CD4-positive, alpha-beta T cell (primary cell): Measurements from ENCODE around the gene CDK4. TPM values are rescaled to one million over a fixed set of nuclear protein-coding genes. Genes with fewer than 3 reads are reported as not detected.
"Not testable (repeated sequence)": the region's sequence is repeated elsewhere in the genome, so short reads cannot be mapped to it uniquely, and the experiment has no call there.

Source experiments
- ATAC-seq: fragments of 200-7000 bp; cut with Tn5 transposase; one replicate; pipeline ENCODE4 v1.10.0; 2022; ENCODE audit warnings: mild to moderate bottlenecking; ENCODE audit not compliant: poor library complexity
- CTCF ChIA-PET: fragments of 350-600 bp; sonication (Branson Sonifier 250); formaldehyde crosslinking; loops from one replicate; lab custom pipeline; 2021; ENCODE audit warnings: antibody characterized with exemption, inconsistent platforms; lab: Charles Lee
- POLR2A ChIA-PET: fragments of 350-600 bp; sonication (Branson Sonifier 250); formaldehyde crosslinking; loops from one replicate; lab custom pipeline; 2021; ENCODE audit warnings: antibody characterized with exemption, inconsistent platforms; lab: Charles Lee
- DNase-seq, 14 experiments: peaks; one replicate each; pipeline ENCODE4 v3.0.0-alpha.2; 2013 to 2020; ENCODE audit warnings: mixed read lengths in 2 of 14
- H3K27ac ChIP-seq, 2 donors: one replicate each; pipeline versions ENCODE4 v1.5.1 to v1.7.0; 2013; ENCODE audit warnings: low read length in 2 of 2, low read depth in 1 of 2, mild to moderate bottlenecking in 1 of 2
- H3K27me3 ChIP-seq, 2 experiments: 1 replicate in 1 of 2; 2 replicates in 1 of 2; pipeline versions ENCODE4 v1.6.1 to v1.7.0; 2013; ENCODE audit warnings: low read length in 2 of 2, control low read depth in 1 of 2, mild to moderate bottlenecking in 1 of 2, moderate library complexity in 1 of 2; ENCODE audit not compliant: insufficient read depth in 2 of 2, control insufficient read depth in 1 of 2
- H3K36me3 ChIP-seq: one replicate; pipeline ENCODE4 v1.6.1; 2013; ENCODE audit warnings: low read length, control low read depth; ENCODE audit not compliant: insufficient read depth
- H3K4me1 ChIP-seq: one replicate; pipeline ENCODE4 v1.6.1; 2013; ENCODE audit warnings: low read length, control low read depth; ENCODE audit not compliant: insufficient read depth
- H3K4me3 ChIP-seq: one replicate; pipeline ENCODE4 v1.5.1; 2013; ENCODE audit warnings: mild to moderate bottlenecking, low read length, moderate library complexity
- H3K9me3 ChIP-seq, 2 experiments: 1 replicate in 1 of 2; 2 replicates in 1 of 2; pipeline versions ENCODE4 v1.6.1 to v1.7.0; 2013; ENCODE audit warnings: low read length in 2 of 2, mild to moderate bottlenecking in 2 of 2, control low read depth in 1 of 2, moderate library complexity in 1 of 2; ENCODE audit not compliant: control insufficient read depth in 1 of 2, insufficient read depth in 1 of 2
- H3K27ac Mint-ChIP-seq: one replicate; pipeline ENCODE4 v1.8.0; 2020; ENCODE audit warnings: mixed read lengths
- H3K27me3 Mint-ChIP-seq: one replicate; pipeline ENCODE4 v1.8.0; 2021; ENCODE audit warnings: mixed read lengths
- H3K36me3 Mint-ChIP-seq: one replicate; pipeline ENCODE4 v1.8.0; 2021; ENCODE audit warnings: low read depth, mixed read lengths
- H3K4me1 Mint-ChIP-seq: one replicate; pipeline ENCODE4 v1.8.0; 2021; ENCODE audit warnings: low read depth, mixed read lengths
- H3K4me3 Mint-ChIP-seq: one replicate; pipeline ENCODE4 v1.8.0; 2020; ENCODE audit warnings: mild to moderate bottlenecking, mixed read lengths
- H3K9me3 Mint-ChIP-seq: one replicate; pipeline ENCODE4 v1.8.0; 2020; ENCODE audit warnings: mixed read lengths
- intact Hi-C, 2 experiments: fragments of 100-400 bp; cut with DNase I in 1 of 2; cut with micrococcal nuclease in 1 of 2; formaldehyde crosslinking; loops; one replicate each; pipeline versions ENCODE4 v1.15.1 to v1.9.0; 2023 to 2025; cut with DNase I, micrococcal nuclease
- total RNA-seq, 174 experiments: library from RNA in 2 of 174; stranded (reverse) in 2 of 174; gene quantifications; one replicate each; pipeline ENCODE4 v1.2.3 and lab custom pipeline; 2021 to 2026
- TF ChIP-seq, protein P1 (sequence below): fragments of 200-600 bp; IDR thresholded peaks from one replicate; pipeline ENCODE4 v1.8.0; 2022; ENCODE audit warnings: antibody characterized with exemption, mild to moderate bottlenecking

Gene CDK4
- total RNA-seq, 2 experiments from 2014 or later, result 8.7 to 10.8 TPM

- peak overlapping the region; percentile 67 for H3K27ac Mint-ChIP-seq
- H3K36me3 ChIP-seq, result peaks cover 51% of the 10 kb centered on the region
- peaks cover 27% of the 10 kb centered on the region for H3K4me1 Mint-ChIP-seq
- no peaks in the 10 kb centered on the region for H3K27me3 ChIP-seq
- no peaks in the 10 kb centered on the region for H3K9me3 Mint-ChIP-seq
- peaks cover 69% of the 10 kb centered on the region for H3K36me3 Mint-ChIP-seq
- DNase-seq (no peak), ATAC-seq (no peak)
- no peak overlapping the region for H3K4me3 Mint-ChIP-seq
- no peak overlapping the region for H3K4me3 ChIP-seq
- peaks cover 0 to 12% of the 10 kb centered on the region in 2 experiments for H3K9me3 ChIP-seq
- no peaks in the 10 kb centered on the region for H3K27me3 Mint-ChIP-seq
- no peak overlapping the region for H3K27ac ChIP-seq
- ChIA-PET CTCF (no interaction called here), POLR2A (interaction anchor here (1.5 kb wide), 1 partner anchor 18 kb away, joined by 10 read pairs; no protein-coding TSS in a partner anchor)
- intact Hi-C loops, result no loop called here
- TF ChIP-seq, protein P1, sequence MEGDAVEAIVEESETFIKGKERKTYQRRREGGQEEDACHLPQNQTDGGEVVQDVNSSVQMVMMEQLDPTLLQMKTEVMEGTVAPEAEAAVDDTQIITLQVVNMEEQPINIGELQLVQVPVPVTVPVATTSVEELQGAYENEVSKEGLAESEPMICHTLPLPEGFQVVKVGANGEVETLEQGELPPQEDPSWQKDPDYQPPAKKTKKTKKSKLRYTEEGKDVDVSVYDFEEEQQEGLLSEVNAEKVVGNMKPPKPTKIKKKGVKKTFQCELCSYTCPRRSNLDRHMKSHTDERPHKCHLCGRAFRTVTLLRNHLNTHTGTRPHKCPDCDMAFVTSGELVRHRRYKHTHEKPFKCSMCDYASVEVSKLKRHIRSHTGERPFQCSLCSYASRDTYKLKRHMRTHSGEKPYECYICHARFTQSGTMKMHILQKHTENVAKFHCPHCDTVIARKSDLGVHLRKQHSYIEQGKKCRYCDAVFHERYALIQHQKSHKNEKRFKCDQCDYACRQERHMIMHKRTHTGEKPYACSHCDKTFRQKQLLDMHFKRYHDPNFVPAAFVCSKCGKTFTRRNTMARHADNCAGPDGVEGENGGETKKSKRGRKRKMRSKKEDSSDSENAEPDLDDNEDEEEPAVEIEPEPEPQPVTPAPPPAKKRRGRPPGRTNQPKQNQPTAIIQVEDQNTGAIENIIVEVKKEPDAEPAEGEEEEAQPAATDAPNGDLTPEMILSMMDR, result no peak
- H3K4me1 ChIP-seq, result peaks cover 10% of the 10 kb centered on the region
Observed at GRCh38 chr12:57723630-57723962, 28.5 kb downstream of the CDK4 start.

DNA sequence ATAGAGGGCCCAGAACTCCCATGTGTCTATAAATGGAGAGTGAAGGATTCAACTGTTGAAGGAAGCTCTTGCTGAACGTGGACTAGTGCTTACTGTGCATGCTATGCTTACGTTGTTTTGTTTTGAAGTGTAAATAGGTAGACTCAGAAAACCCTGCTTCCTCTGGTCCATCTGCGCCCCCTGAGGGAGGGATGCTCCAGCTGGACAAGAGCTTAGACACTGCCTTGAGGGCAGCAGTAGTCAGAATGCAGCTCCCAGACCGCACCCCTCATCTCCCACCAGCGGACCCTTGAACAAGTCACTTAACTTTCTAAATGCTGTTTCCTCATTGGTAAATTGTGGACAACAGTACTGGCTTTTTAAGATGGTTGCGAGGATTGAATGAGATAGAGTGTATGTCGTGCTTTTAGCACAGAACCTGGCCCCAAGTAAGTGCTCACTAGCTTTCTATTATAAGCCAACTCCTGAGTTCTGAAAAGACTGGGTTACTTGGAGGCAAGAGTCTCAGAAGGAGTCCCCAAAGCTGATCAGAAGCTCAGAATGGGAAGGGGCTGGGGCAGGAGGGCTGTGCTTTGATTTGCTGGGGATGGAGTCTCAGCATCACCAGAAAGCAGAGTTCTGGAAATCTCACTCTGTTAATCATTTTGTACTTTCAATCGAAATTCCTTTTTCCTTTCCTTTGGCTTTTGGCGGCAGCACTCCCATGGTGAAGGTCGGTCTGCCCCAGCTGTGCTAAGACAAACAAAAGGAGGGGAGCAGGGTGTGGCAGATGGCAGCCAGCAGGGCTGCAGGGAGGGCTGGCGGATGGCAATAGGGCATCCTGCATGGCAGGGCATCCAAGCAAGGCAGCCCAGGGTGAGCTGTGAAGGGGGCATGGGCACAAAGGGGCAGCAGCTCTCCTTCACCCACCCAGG, 29.1 kb downstream of the CDK4 start:
- Mint-ChIP-seq H3K9me3 (no peaks in the 10 kb centered on the region), H3K27ac (peak overlapping the region; percentile 67), H3K4me1 (peaks cover 27% of the 10 kb centered on the region), H3K4me3 (no peak overlapping the region), H3K27me3 (no peaks in the 10 kb centered on the region), H3K36me3 (peaks cover 69% of the 10 kb centered on the region)
- Histone ChIP-seq H3K27ac (peak overlapping the region in 1 of 2 donors; percentile 4), H3K4me1 (peaks cover 10% of the 10 kb centered on the region), H3K27me3 (no peaks in the 10 kb centered on the region), H3K9me3 (peaks cover 0 to 12% of the 10 kb centered on the region in 2 experiments), H3K4me3 (no peak overlapping the region), H3K36me3 (peaks cover 51% of the 10 kb centered on the region)
- POLR2A ChIA-PET, result interaction anchor here (1.3 kb wide), 1 partner anchor 18 kb away, joined by 4 read pairs; no protein-coding TSS in a partner anchor
- ATAC-seq, result no peak
- CTCF ChIA-PET, result interaction anchor here (0.7 kb wide), 1 partner anchor 15 kb away, joined by 3 read pairs; no protein-coding TSS in a partner anchor
- intact Hi-C loops, result no loop called here
- TF ChIP-seq, protein P1, result no peak
- DNase-seq, result peak in 1 of 14 experiments; percentile 13

GRCh38 chr12:57721846-57722608, 30.1 kb downstream of the CDK4 start:
- H3K27ac Mint-ChIP-seq, H3K9me3 ChIP-seq, H3K4me3 ChIP-seq, H3K4me3 Mint-ChIP-seq, H3K27me3 ChIP-seq, H3K4me1 ChIP-seq, H3K27me3 Mint-ChIP-seq, ATAC-seq, DNase-seq, CTCF ChIA-PET, H3K9me3 Mint-ChIP-seq, intact Hi-C loops: not testable (repeated sequence)
- POLR2A ChIA-PET, result interaction anchor here (1.3 kb wide), 1 partner anchor 19 kb away, joined by 4 read pairs; no protein-coding TSS in a partner anchor
- Histone ChIP-seq H3K36me3 (peaks cover 48% of the 10 kb centered on the region), H3K27ac (peak overlapping the region in 1 of 2 donors; percentile 21)
- peaks cover 27% of the 10 kb centered on the region for H3K4me1 Mint-ChIP-seq
- H3K36me3 Mint-ChIP-seq, result peaks cover 68% of the 10 kb centered on the region
